GM03348 (cell line): ENCODE results near the gene ODC1.
A peak's percentile ranks its signal among the peaks of the same experiment; 100 is the strongest.
"Not testable (repeated sequence)": the region's sequence is repeated elsewhere in the genome, so short reads cannot be mapped to it uniquely, and the experiment has no call there.

ENCODE experiments used
- DNase-seq: peaks from one replicate; pipeline ENCODE4 v3.0.0; 2012; ENCODE audit warnings: low spot score

ODC1 gene

GRCh38 chr2:10447895-10448575 is at the start of gene ODC1:
TSS of gene ODC1 (minus strand) at chr2:10448327. CDS start at chr2:10445032, 3,295 bp downstream.
- DNase-seq, result peak; percentile 99

- peak; percentile 94 for DNase-seq
Observed at GRCh38 chr2:10497797-10498251, 49.7 kb upstream of the ODC1 start.

- DNase-seq, result no peak
Observed at GRCh38 chr2:10495988-10496313, 47.8 kb upstream of the ODC1 start.

- DNase-seq, result no peak
Observed at GRCh38 chr2:10495311-10495987, 47.3 kb upstream of the ODC1 start.

GRCh38 chr2:10494351-10495066 is 46.4 kb upstream of the ODC1 start:
- DNase-seq, result no peak

- peak; percentile 32 for DNase-seq
Observed at GRCh38 chr2:10493634-10494281, 45.6 kb upstream of the ODC1 start.

GRCh38 chr2:10493075-10493633 is 45.0 kb upstream of the ODC1 start:
- DNase-seq, result no peak

- no peak for DNase-seq
Observed at GRCh38 chr2:10490806-10491291, 42.7 kb upstream of the ODC1 start.

- DNase-seq, result no peak
Observed at GRCh38 chr2:10489842-10490555, 41.9 kb upstream of the ODC1 start.

- DNase-seq, result not testable (repeated sequence)
Observed at GRCh38 chr2:10488142-10488541, 40.0 kb upstream of the ODC1 start.

GRCh38 chr2:10487741-10488104 is 39.6 kb upstream of the ODC1 start:
- not testable (repeated sequence) for DNase-seq

GRCh38 chr2:10487081-10487740 is 39.1 kb upstream of the ODC1 start:
- no peak for DNase-seq

- DNase-seq, result no peak
Observed at GRCh38 chr2:10486601-10487079, 38.5 kb upstream of the ODC1 start.

- DNase-seq, result no peak
Observed at GRCh38 chr2:10486091-10486490, 38.0 kb upstream of the ODC1 start.

GRCh38 chr2:10482913-10483312 is 34.8 kb upstream of the ODC1 start:
- no peak for DNase-seq

- DNase-seq, result no peak
Observed at GRCh38 chr2:10482460-10482859, 34.3 kb upstream of the ODC1 start.

GRCh38 chr2:10481666-10482157 is 33.6 kb upstream of the ODC1 start:
- no peak for DNase-seq

- no peak for DNase-seq
Observed at GRCh38 chr2:10481055-10481665, 33.0 kb upstream of the ODC1 start.

- no peak for DNase-seq
Observed at GRCh38 chr2:10480359-10480949, 32.3 kb upstream of the ODC1 start.

- no peak for DNase-seq
Observed at GRCh38 chr2:10478916-10479315, 30.8 kb upstream of the ODC1 start.
